Esophagus muscularis mucosa (tissue), 3 donors: Measurements from ENCODE around the gene CLEC16A.
"Not testable (repeated sequence)": the region's sequence is repeated elsewhere in the genome, so short reads cannot be mapped to it uniquely, and the experiment has no call there.

Experiments
- POLR2A ChIP-seq: fragments of 450-650 bp; IDR thresholded peaks from one replicate; pipeline ENCODE4 v1.6.1; 2017; ENCODE audit warnings: antibody characterized with exemption, moderate library complexity, mild to moderate bottlenecking, low read depth
- POLR2AphosphoS5 ChIP-seq, 2 donors: sonication (generic); formaldehyde crosslinking; IDR thresholded peaks; one replicate each; pipeline ENCODE4 v1.6.1; 2017; ENCODE audit warnings: antibody characterized with exemption in 2 of 2
- TF ChIP-seq, protein P1 (sequence below), 3 experiments: fragments of 200-600 bp in 2 of 3; fragments of 450-650 bp in 1 of 3; sonication (generic) in 2 of 3; IDR thresholded peaks; one replicate each; pipeline ENCODE4 v1.5.1; 2017 to 2019; ENCODE audit warnings: antibody characterized with exemption in 3 of 3, mild to moderate bottlenecking in 2 of 3, moderate library complexity in 1 of 3

GRCh38 chr16:10925285-10925684, 19.1 kb upstream of the CLEC16A start:
- TF ChIP-seq, protein P1, sequence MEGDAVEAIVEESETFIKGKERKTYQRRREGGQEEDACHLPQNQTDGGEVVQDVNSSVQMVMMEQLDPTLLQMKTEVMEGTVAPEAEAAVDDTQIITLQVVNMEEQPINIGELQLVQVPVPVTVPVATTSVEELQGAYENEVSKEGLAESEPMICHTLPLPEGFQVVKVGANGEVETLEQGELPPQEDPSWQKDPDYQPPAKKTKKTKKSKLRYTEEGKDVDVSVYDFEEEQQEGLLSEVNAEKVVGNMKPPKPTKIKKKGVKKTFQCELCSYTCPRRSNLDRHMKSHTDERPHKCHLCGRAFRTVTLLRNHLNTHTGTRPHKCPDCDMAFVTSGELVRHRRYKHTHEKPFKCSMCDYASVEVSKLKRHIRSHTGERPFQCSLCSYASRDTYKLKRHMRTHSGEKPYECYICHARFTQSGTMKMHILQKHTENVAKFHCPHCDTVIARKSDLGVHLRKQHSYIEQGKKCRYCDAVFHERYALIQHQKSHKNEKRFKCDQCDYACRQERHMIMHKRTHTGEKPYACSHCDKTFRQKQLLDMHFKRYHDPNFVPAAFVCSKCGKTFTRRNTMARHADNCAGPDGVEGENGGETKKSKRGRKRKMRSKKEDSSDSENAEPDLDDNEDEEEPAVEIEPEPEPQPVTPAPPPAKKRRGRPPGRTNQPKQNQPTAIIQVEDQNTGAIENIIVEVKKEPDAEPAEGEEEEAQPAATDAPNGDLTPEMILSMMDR (IDR thresholded peaks at IDR 0.05) = not testable (repeated sequence)
- TF ChIP-seq POLR2A; POLR2AphosphoS5 (IDR thresholded peaks at IDR 0.05): not testable (repeated sequence)
